ENCODE measurements around the gene EXOC3. TPM values are rescaled to one million over a fixed set of nuclear protein-coding genes. Genes with fewer than 3 reads are reported as not detected.

EXOC3 gene
- total and polyA plus RNA-seq, 2 of the 8 experiments (the other 6 are each of a cell fraction or from before 2014, with no cell fraction given) = 14.4 to 30.0 TPM

GRCh38 chr5:431711-432050, 11.3 kb upstream of the EXOC3 start (continued):
- TF ChIP-seq KDM4A (IDR thresholded peaks at IDR 0.05; ENCODE audit: low read depth, low read length, severe bottlenecking) (no peak), CTCF (IDR thresholded peaks at IDR 0.05; ENCODE audit: control extremely low read depth in 1 of 3, insufficient read depth in 1 of 3, low read depth in 1 of 3, low read length in 3 of 3) (no peak), RFX5 (IDR thresholded peaks at IDR 0.05; ENCODE audit: borderline replicate concordance, low read depth, low read length) (no peak)
